ENCODE results near the gene DDX3X.
"Not testable (repeated sequence)": the region's sequence is repeated elsewhere in the genome, so short reads cannot be mapped to it uniquely, and the experiment has no call there.

DDX3X gene

GRCh38 chrX:41377624-41378023, 43.7 kb downstream of the DDX3X start:
- no peak for DNase-seq

GRCh38 chrX:41381685-41382084, 47.7 kb downstream of the DDX3X start:
- no peak for DNase-seq

- DNase-seq: peak; percentile 11
Observed at GRCh38 chrX:41382714-41383645, 49.0 kb downstream of the DDX3X start.

GRCh38 chrX:41384051-41384705, 50.2 kb downstream of the DDX3X start:
- peak; percentile 51 for DNase-seq

GRCh38 chrX:41386222-41386990, 52.4 kb downstream of the DDX3X start:
- no peak for DNase-seq

- no peak for DNase-seq
Observed at GRCh38 chrX:41388543-41388942, 54.6 kb downstream of the DDX3X start.

- no peak for DNase-seq
Observed at GRCh38 chrX:41389311-41389888, 55.4 kb downstream of the DDX3X start.

GRCh38 chrX:41390576-41390975, 56.6 kb downstream of the DDX3X start:
- DNase-seq: not testable (repeated sequence)

- no peak for DNase-seq
Observed at GRCh38 chrX:41391606-41392005, 57.6 kb downstream of the DDX3X start.

- DNase-seq: no peak
Observed at GRCh38 chrX:41394293-41394692, 60.3 kb downstream of the DDX3X start.

- DNase-seq: no peak
Observed at GRCh38 chrX:41397219-41397618, 63.3 kb downstream of the DDX3X start.

GRCh38 chrX:41397768-41398167, 63.8 kb downstream of the DDX3X start:
- no peak for DNase-seq

- DNase-seq: not testable (repeated sequence)
Observed at GRCh38 chrX:41402556-41402955, 68.6 kb downstream of the DDX3X start.

- no peak for DNase-seq
Observed at GRCh38 chrX:41405551-41405950, 71.6 kb downstream of the DDX3X start.

- DNase-seq: no peak
Observed at GRCh38 chrX:41406201-41406600, 72.2 kb downstream of the DDX3X start.

- DNase-seq: no peak
Observed at GRCh38 chrX:41407816-41408215, 73.9 kb downstream of the DDX3X start.

GRCh38 chrX:41408576-41408975, 74.6 kb downstream of the DDX3X start:
- no peak for DNase-seq

- DNase-seq: no peak
Observed at GRCh38 chrX:41409006-41409405, 75.0 kb downstream of the DDX3X start.

GRCh38 chrX:41411222-41411621, 77.3 kb downstream of the DDX3X start:
- not testable (repeated sequence) for DNase-seq

GRCh38 chrX:41412261-41413081, 78.5 kb downstream of the DDX3X start:
- no peak for DNase-seq

Data from NCI-H2029 (cell line).